GM12872 (cell line): Measurements from ENCODE around the gene NEK2.

Experiments used
- CTCF ChIP-seq: IDR thresholded peaks from 3 replicates; pipeline ENCODE4 v1.5.1; 2011; ENCODE audit warnings: low read depth, mild to moderate bottlenecking, low read length, moderate library complexity; ENCODE audit not compliant: insufficient read depth

NEK2 gene

DNA sequence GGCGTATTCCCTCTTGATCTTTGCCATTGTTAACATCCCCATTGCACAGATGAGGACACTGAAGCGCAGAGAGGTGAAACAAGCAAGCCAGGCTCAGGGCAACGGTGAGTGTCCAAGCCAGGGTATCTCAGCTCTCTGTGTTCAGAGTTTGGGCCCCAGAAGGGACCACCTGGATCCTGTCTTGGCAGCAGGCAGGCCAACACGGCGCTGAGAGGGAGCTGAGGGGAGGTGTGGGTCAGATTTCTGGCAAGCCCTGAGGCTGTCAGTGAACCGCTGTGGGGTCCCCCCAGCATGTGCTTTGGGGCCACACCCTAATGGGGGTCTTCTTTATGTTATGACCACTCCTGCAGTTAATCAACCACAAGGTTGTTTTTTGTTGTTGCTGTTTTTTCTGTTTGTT lies 23.1 kb downstream of the NEK2 start:
- no peak for TF ChIP-seq CTCF

- TF ChIP-seq CTCF: no peak
These were observed 24.5 kb downstream of the NEK2 start for GRCh38 chr1:211650904-211651303.

DNA sequence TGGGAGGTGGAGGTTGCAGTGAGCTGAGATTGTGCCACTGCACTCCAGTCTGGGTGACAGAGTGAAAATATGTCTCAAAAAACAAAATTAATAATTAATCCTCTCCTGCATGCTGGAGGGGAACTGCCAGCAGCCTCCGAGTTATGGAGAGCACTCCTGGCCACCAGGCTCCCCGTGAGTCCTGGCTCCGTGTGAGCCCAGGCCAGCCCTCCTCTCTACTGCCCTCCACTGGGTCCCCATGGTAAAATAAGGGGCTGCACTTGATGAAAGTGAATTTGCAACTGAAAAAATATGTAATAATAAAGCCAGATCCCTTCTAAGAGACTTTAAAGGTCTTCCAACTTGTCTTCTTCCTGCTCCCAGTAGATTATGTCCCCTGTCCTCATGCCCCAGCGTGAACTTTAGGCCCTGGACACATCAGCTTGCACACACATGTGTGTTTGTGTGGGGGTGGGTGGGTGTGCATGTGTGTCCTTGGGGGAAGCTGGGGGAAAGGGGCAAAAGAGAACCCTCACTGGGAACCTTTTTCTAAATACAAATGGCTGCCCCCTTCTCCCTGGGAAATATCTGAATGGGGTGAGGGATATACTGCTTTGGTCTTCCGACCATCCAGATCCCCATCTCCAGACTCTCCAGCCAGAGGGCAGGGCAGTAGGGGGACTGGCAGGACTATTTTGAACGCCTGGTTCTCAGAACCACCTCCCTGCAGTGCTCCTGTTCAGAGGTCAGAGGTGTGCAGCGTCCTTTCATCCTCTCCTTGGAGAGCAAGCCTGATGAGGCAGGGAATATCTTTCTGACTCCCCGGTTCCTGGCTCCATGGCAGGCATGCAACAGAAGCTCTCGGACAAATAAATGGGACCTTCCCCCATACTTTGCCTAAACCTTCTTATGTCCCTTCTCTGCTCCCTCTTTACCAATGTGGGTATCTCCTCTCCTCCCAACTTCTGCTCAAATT lies 26.2 kb downstream of the NEK2 start:
- TF ChIP-seq CTCF: peak; percentile 66

- no peak for TF ChIP-seq CTCF
These were observed 27.1 kb downstream of the NEK2 start for GRCh38 chr1:211648336-211648735.

DNA sequence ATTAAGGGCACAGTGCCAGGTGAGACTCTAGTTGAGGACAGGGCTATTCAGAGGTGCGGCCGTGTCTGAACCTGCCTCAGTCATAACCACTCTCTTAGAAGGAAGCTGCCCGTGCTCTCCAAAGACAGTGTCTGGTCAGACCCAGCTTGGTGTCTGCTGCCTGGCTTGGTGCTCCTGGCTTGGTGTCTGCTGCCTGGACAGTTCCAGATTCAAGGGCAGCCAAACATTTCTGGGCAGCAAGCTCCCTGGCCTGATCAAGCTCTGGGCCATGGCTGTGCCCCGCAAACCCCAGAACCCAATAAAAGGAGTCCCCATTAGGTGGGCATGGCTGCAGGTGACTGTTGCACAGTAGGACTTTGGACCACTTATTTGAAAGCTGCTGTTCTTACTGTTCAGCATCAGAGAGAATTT lies 27.7 kb downstream of the NEK2 start:
- no peak for TF ChIP-seq CTCF

DNA sequence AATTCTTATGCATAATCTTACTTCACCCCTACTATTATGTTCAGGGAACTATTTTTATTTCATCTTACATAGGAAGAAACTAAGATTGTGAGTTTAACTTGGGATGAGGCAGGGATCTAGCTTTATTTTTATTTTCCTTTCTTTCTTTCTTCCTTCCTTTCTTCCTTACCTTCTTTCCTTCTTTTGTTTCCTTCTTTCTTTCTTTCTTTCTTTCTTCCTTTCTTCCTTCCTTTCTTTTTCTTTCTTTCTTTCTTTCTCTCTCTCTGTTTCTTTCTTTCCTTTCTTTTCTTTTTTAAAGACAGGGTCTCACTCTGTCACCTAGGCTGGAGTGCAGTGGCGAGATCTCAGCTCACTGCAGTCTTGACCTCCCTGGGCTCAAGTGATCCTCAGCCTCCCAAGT lies 28.9 kb downstream of the NEK2 start:
- no peak for TF ChIP-seq CTCF

DNA sequence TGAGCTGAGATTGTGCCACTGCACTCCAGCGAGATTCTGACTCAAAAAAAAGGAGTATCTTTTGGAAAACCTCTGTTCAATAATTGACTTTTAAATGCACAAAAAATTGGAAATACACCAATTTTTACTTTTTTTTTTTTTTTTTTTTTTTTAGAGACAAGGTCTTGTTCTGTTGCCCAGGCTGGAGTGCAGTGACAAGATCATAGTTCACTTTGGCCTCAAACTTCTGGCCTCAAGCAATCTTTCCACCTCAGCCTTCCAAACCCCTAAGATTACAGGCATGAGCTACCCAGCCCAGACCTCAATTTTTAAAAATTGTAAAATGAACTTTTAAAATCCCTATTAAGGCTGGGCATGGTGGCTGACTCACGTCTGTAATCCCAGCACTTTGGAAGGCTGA lies 30.8 kb downstream of the NEK2 start:
- no peak for TF ChIP-seq CTCF
